Stomach (tissue), 4 donors: ENCODE results near the gene SEMA5A.
"Not testable (repeated sequence)": the region's sequence is repeated elsewhere in the genome, so short reads cannot be mapped to it uniquely, and the experiment has no call there.

Experiments
- POLR2A ChIP-seq, 4 donors: fragments of 450-650 bp; IDR thresholded peaks; one replicate each; pipeline ENCODE4 v1.6.1; 2016; ENCODE audit warnings: antibody characterized with exemption in 4 of 4, control low read depth in 2 of 4, mild to moderate bottlenecking in 1 of 4, moderate library complexity in 1 of 4
- TF ChIP-seq, protein P1 (sequence below), 7 experiments: fragments of 450-650 bp in 4 of 7; fragments of 200-600 bp in 3 of 7; sonication (generic) in 3 of 7; IDR thresholded peaks; one replicate each; pipeline ENCODE4 v1.5.1; 2016 to 2019; ENCODE audit warnings: antibody characterized with exemption in 7 of 7, control low read depth in 2 of 7, mild to moderate bottlenecking in 1 of 7

- TF ChIP-seq, protein P1, sequence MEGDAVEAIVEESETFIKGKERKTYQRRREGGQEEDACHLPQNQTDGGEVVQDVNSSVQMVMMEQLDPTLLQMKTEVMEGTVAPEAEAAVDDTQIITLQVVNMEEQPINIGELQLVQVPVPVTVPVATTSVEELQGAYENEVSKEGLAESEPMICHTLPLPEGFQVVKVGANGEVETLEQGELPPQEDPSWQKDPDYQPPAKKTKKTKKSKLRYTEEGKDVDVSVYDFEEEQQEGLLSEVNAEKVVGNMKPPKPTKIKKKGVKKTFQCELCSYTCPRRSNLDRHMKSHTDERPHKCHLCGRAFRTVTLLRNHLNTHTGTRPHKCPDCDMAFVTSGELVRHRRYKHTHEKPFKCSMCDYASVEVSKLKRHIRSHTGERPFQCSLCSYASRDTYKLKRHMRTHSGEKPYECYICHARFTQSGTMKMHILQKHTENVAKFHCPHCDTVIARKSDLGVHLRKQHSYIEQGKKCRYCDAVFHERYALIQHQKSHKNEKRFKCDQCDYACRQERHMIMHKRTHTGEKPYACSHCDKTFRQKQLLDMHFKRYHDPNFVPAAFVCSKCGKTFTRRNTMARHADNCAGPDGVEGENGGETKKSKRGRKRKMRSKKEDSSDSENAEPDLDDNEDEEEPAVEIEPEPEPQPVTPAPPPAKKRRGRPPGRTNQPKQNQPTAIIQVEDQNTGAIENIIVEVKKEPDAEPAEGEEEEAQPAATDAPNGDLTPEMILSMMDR (IDR thresholded peaks at IDR 0.05), result not testable (repeated sequence)
- TF ChIP-seq POLR2A (IDR thresholded peaks at IDR 0.05), result not testable (repeated sequence)
Measured at GRCh38 chr5:9399783-9400182, 146.1 kb downstream of the SEMA5A start.
